Fibroblast of lung (primary cell): ENCODE results near the gene FKBP14. TPM values are rescaled to one million over a fixed set of nuclear protein-coding genes. Genes with fewer than 3 reads are reported as not detected.
"Not testable (repeated sequence)": the region's sequence is repeated elsewhere in the genome, so short reads cannot be mapped to it uniquely, and the experiment has no call there.

Experiments used
- DNase-seq, 2 donors: peaks; one replicate each; pipeline versions ENCODE4 v3.0.0 to v3.0.0-alpha.2; 2010; ENCODE audit warnings: low read depth in 2 of 2
- H2AFZ ChIP-seq: 2 replicates; pipeline ENCODE4 v1.5.1; 2012; ENCODE audit warnings: low read length, control low read depth, inconsistent platforms
- H3K27ac ChIP-seq: 2 replicates; pipeline ENCODE4 v1.5.1; 2011; ENCODE audit warnings: low read length, control low read depth; ENCODE audit not compliant: insufficient read depth
- H3K27me3 ChIP-seq: 2 replicates; pipeline ENCODE4 v1.5.1; 2011; ENCODE audit warnings: mild to moderate bottlenecking, low read length; ENCODE audit not compliant: control insufficient read depth, insufficient read depth
- H3K36me3 ChIP-seq: 2 replicates; pipeline ENCODE4 v1.5.1; 2011; ENCODE audit warnings: low read length; ENCODE audit not compliant: control insufficient read depth, insufficient read depth
- H3K4me1 ChIP-seq: 2 replicates; pipeline ENCODE4 v1.5.1; 2011; ENCODE audit warnings: low read length; ENCODE audit not compliant: control insufficient read depth, insufficient read depth; ENCODE audit errors: extremely low read depth
- H3K4me2 ChIP-seq: 2 replicates; pipeline ENCODE4 v1.5.1; 2011; ENCODE audit warnings: low read length, control low read depth; ENCODE audit not compliant: insufficient read depth; ENCODE audit errors: extremely low read depth
- H3K4me3 ChIP-seq, 4 experiments: fragments of 200-600 bp in 1 of 4; sonication (generic) in 1 of 4; replicated peaks in 1 of 4; 2 replicates each; pipeline ENCODE4 v1.5.1; 2011 to 2016; ENCODE audit warnings: low read length in 4 of 4, low read depth in 3 of 4, mild to moderate bottlenecking in 3 of 4, control low read depth in 2 of 4, inconsistent platforms in 1 of 4, mixed read lengths in 1 of 4; ENCODE audit not compliant: insufficient read depth in 1 of 4; ENCODE audit errors: control extremely low read depth in 1 of 4
- H3K79me2 ChIP-seq: 2 replicates; pipeline ENCODE4 v1.5.1; 2012; ENCODE audit warnings: mild to moderate bottlenecking, low read length, inconsistent platforms; ENCODE audit not compliant: control insufficient read depth, insufficient read depth
- H3K9ac ChIP-seq: 2 replicates; pipeline ENCODE4 v1.5.1; 2011; ENCODE audit warnings: mild to moderate bottlenecking, low read length, control low read depth; ENCODE audit not compliant: insufficient read depth
- H3K9me3 ChIP-seq: 2 replicates; pipeline ENCODE4 v1.5.1; 2012; ENCODE audit warnings: low read depth, low read length; ENCODE audit not compliant: control insufficient read depth, insufficient read depth
- H4K20me1 ChIP-seq: 2 replicates; pipeline ENCODE4 v1.5.1; 2011; ENCODE audit warnings: low read length; ENCODE audit not compliant: control insufficient read depth, insufficient read depth; ENCODE audit errors: extremely low read depth
- CTCF ChIP-seq, 2 donors: IDR thresholded peaks in 1 of 2; conservative IDR thresholded peaks in 1 of 2; 1 replicate in 1 of 2; 2 replicates in 1 of 2; pipeline ENCODE4 v1.5.1; 2011 to 2012; ENCODE audit warnings: low read length in 2 of 2, control low read depth in 1 of 2, inconsistent platforms in 1 of 2, low read depth in 1 of 2, mild to moderate bottlenecking in 1 of 2
- EZH2 ChIP-seq: IDR thresholded peaks from 2 replicates; pipeline ENCODE4 v1.5.1; 2012; ENCODE audit warnings: low read length, control low read depth, mild to moderate bottlenecking; ENCODE audit errors: missing control alignments
- polyA plus RNA-seq, 2 donors: library from polyadenylated mRNA; depleted of rRNA in 1 of 2; stranded (reverse) in 1 of 2; unstranded in 1 of 2; fragments of >200 nt; gene quantifications; 2 replicates each; pipeline ENCODE4 v1.2.1, GENCODE V29; 2011 to 2012; ENCODE audit warnings: missing spikeins in 1 of 2
- total RNA-seq: library from RNA; depleted of rRNA; stranded (reverse); fragments of >200 nt; gene quantifications from 2 replicates; pipeline ENCODE4 v1.2.1, GENCODE V29; 2014

The FKBP14 gene
- total and polyA plus RNA-seq, 2 donors (not counting 1 experiment from before 2014, with no cell fraction given): 21.8 to 52.0 TPM

DNA sequence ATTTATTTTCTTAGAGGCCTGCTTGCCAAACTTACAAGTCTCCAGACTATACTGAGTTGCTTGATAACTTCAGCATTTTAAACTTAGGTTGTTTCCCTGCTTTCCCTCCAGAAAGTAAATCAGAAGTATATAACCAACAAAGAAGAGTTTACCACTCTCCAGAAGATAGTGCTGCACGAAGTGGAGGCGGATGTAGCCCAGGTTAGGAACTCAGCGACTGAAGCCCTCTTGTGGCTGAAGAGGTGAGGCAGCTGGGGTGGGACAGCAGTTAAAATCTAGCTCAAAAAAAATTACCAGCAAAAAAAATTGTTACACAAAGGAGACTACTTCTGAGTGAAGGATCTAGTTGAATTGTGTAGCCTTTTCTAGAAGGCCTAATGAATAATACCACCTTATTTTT is 35.3 kb upstream of the FKBP14 start:
- H3K27ac ChIP-seq, H3K9ac ChIP-seq, H3K36me3 ChIP-seq, H3K4me3 ChIP-seq, H2AFZ ChIP-seq, H3K4me1 ChIP-seq, H3K4me2 ChIP-seq, H3K79me2 ChIP-seq, H3K9me3 ChIP-seq, H4K20me1 ChIP-seq, H3K27me3 ChIP-seq: not testable (repeated sequence)
- TF ChIP-seq CTCF (conservative IDR thresholded peaks at IDR 0.05 in 1 of 2, IDR thresholded peaks at IDR 0.05 in 1 of 2; ENCODE audit: low read depth in 1 of 2, low read length in 2 of 2): peak; percentile 51 to 61
- peak; percentile 17 to 41 for DNase-seq

DNA sequence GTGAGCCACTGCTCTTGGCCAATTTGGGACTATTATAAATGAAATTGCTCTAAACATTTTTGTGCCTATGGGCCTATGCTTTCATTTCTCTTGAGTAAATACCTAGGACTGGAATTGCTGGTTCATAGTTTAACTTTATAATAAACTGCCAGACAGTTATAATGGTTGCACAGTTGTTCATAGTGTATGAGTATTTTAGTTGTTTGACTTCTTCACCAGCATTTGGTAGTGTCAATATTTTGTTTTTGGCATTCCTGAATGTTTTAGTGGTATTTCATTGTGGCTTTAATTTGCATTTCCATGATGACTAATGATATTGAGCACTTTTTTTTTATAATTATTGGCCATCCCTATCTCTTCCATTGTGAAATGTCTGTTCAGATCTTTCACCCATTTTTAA is 31.2 kb upstream of the FKBP14 start:
- H3K9ac ChIP-seq: no peak overlapping the region
- no peaks in the 10 kb centered on the region for H4K20me1 ChIP-seq
- H2AFZ ChIP-seq: no peak overlapping the region
- peaks cover 5% of the 10 kb centered on the region for H3K36me3 ChIP-seq
- H3K27ac ChIP-seq: no peak overlapping the region
- no peaks in the 10 kb centered on the region for H3K79me2 ChIP-seq
- no peaks in the 10 kb centered on the region for H3K9me3 ChIP-seq
- H3K27me3 ChIP-seq: no peaks in the 10 kb centered on the region
- TF ChIP-seq CTCF (conservative IDR thresholded peaks at IDR 0.05 in 1 of 2, IDR thresholded peaks at IDR 0.05 in 1 of 2; ENCODE audit: low read depth in 1 of 2, low read length in 2 of 2) (no peak), EZH2 (no peak)
- no peak overlapping the region for H3K4me2 ChIP-seq
- H3K4me3 ChIP-seq: no peak overlapping the region
- DNase-seq: peak in 1 of 2 donors; percentile 35
- no peaks in the 10 kb centered on the region for H3K4me1 ChIP-seq

GRCh38 chr7:30053068-30053467 is 26.6 kb upstream of the FKBP14 start:
- no peak overlapping the region for H3K27ac ChIP-seq
- H3K36me3 ChIP-seq: peaks cover 3% of the 10 kb centered on the region
- no peaks in the 10 kb centered on the region for H3K79me2 ChIP-seq
- H3K9ac ChIP-seq: no peak overlapping the region
- no peaks in the 10 kb centered on the region for H4K20me1 ChIP-seq
- H3K4me1 ChIP-seq: no peaks in the 10 kb centered on the region
- H3K4me3 ChIP-seq: no peak overlapping the region
- no peaks in the 10 kb centered on the region for H3K9me3 ChIP-seq
- no peak for DNase-seq
- no peak for TF ChIP-seq CTCF (conservative IDR thresholded peaks at IDR 0.05 in 1 of 2, IDR thresholded peaks at IDR 0.05 in 1 of 2; ENCODE audit: low read depth in 1 of 2, low read length in 2 of 2)
- TF ChIP-seq EZH2: no peak
- no peak overlapping the region for H2AFZ ChIP-seq
- no peak overlapping the region for H3K4me2 ChIP-seq
- no peaks in the 10 kb centered on the region for H3K27me3 ChIP-seq
